HCT116 (cell line): Measurements from ENCODE around the gene CSNK1G1.
A peak's percentile ranks its signal among the peaks of the same experiment; 100 is the strongest.

ENCODE experiments used
- EZH2phosphoT487 ChIP-seq: fragments of 200-600 bp; IDR thresholded peaks from 2 replicates; pipeline ENCODE4 v1.6.1; 2018; ENCODE audit warnings: antibody characterized with exemption, borderline replicate concordance
- JUND ChIP-seq: IDR thresholded peaks from 2 replicates; pipeline ENCODE4 v1.6.1; 2012
- POLR2A ChIP-seq: IDR thresholded peaks from 2 replicates; pipeline ENCODE4 v1.7.0; 2011; ENCODE audit warnings: borderline replicate concordance; ENCODE audit not compliant: insufficient read depth, insufficient read length; ENCODE audit errors: extremely low read depth
- POLR2AphosphoS5 ChIP-seq: IDR thresholded peaks from 2 replicates; pipeline ENCODE4 v1.6.1; 2011; ENCODE audit warnings: mild to moderate bottlenecking, low read depth, low read length, moderate library complexity
- YY1 ChIP-seq: IDR thresholded peaks from 2 replicates; pipeline ENCODE4 v1.6.1; 2011; ENCODE audit warnings: low read length, low read depth, moderate library complexity, mild to moderate bottlenecking; ENCODE audit not compliant: insufficient replicate concordance; ENCODE audit errors: extremely low read depth
- ZNF274 ChIP-seq: fragments of 200-500 bp; sonication (Bioruptor generic); IDR thresholded peaks from 2 replicates; pipeline ENCODE4 v1.6.1; 2014; ENCODE audit warnings: mild to moderate bottlenecking, low read depth, low read length, inconsistent platforms
- TF ChIP-seq, protein P1 (sequence below): IDR thresholded peaks from 2 replicates; pipeline ENCODE4 v1.6.1; 2012; ENCODE audit warnings: low read depth
- TF ChIP-seq, protein P2 (sequence below), 3 experiments: fragments of 200-600 bp in 1 of 3; sonication (generic) in 1 of 3; IDR thresholded peaks in 2 of 3; conservative IDR thresholded peaks in 1 of 3; 2 replicates each; pipeline ENCODE4 v1.5.1; 2012 to 2017; ENCODE audit warnings: low read depth in 2 of 3, low read length in 2 of 3, antibody characterized with exemption in 1 of 3, borderline replicate concordance in 1 of 3, control low read depth in 1 of 3, mild to moderate bottlenecking in 1 of 3, mixed read lengths in 1 of 3, mixed run types in 1 of 3, moderate library complexity in 1 of 3; ENCODE audit not compliant: insufficient read depth in 1 of 3
- TF ChIP-seq, protein P3 (sequence below): IDR thresholded peaks from 2 replicates; pipeline ENCODE4 v1.6.1; 2012
- TF ChIP-seq, protein P4 (sequence below): IDR thresholded peaks from 2 replicates; pipeline ENCODE4 v1.6.1; 2012

DNA sequence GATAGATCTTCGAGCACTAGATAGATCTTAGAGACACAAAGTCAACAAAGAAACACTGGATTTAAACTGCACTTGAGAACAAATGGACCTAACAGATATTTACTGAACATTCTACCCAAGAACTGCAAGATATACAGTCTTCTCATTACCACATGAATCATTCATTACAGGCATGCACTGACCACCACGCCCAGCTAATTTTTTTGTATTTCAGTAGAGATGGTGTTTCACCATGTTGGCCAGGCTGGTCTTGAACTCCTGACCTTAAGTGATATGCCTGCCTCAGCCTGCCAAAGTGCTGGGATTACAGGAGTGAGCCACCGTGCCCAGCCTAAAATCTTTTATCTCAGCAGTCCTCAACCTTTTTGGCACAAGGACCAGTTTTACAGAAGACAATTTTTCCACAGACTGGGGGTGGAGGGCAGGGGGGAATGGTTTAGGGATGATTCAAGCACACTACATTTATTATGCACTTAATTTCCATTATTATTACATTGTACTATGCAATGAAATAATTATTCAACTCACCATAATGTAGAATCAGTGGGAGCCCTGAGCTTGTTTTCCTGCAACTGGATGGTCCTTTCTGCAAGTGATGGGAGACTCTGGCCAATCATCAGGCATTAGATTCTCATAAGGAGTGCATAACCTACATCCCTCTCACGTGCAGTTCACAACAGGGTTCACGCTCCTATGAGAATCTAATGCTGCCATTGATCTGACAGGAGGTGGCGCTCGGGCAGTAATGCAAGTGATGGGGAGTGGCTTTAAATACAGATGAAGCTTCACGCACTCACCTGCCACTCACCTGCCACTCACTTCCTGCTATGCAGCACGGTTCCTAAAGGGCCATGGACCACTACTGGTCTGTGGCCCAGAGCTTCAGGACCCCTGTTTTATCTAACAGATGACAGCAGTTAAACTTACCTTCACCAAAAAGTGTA is 21.7 kb downstream of the CSNK1G1 start:
- TF ChIP-seq, protein P1, sequence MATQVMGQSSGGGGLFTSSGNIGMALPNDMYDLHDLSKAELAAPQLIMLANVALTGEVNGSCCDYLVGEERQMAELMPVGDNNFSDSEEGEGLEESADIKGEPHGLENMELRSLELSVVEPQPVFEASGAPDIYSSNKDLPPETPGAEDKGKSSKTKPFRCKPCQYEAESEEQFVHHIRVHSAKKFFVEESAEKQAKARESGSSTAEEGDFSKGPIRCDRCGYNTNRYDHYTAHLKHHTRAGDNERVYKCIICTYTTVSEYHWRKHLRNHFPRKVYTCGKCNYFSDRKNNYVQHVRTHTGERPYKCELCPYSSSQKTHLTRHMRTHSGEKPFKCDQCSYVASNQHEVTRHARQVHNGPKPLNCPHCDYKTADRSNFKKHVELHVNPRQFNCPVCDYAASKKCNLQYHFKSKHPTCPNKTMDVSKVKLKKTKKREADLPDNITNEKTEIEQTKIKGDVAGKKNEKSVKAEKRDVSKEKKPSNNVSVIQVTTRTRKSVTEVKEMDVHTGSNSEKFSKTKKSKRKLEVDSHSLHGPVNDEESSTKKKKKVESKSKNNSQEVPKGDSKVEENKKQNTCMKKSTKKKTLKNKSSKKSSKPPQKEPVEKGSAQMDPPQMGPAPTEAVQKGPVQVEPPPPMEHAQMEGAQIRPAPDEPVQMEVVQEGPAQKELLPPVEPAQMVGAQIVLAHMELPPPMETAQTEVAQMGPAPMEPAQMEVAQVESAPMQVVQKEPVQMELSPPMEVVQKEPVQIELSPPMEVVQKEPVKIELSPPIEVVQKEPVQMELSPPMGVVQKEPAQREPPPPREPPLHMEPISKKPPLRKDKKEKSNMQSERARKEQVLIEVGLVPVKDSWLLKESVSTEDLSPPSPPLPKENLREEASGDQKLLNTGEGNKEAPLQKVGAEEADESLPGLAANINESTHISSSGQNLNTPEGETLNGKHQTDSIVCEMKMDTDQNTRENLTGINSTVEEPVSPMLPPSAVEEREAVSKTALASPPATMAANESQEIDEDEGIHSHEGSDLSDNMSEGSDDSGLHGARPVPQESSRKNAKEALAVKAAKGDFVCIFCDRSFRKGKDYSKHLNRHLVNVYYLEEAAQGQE = no peak
- TF ChIP-seq, protein P2, sequence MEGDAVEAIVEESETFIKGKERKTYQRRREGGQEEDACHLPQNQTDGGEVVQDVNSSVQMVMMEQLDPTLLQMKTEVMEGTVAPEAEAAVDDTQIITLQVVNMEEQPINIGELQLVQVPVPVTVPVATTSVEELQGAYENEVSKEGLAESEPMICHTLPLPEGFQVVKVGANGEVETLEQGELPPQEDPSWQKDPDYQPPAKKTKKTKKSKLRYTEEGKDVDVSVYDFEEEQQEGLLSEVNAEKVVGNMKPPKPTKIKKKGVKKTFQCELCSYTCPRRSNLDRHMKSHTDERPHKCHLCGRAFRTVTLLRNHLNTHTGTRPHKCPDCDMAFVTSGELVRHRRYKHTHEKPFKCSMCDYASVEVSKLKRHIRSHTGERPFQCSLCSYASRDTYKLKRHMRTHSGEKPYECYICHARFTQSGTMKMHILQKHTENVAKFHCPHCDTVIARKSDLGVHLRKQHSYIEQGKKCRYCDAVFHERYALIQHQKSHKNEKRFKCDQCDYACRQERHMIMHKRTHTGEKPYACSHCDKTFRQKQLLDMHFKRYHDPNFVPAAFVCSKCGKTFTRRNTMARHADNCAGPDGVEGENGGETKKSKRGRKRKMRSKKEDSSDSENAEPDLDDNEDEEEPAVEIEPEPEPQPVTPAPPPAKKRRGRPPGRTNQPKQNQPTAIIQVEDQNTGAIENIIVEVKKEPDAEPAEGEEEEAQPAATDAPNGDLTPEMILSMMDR (IDR thresholded peaks at IDR 0.05 in 2 of 3, conservative IDR thresholded peaks at IDR 0.05 in 1 of 3; ENCODE audit: borderline replicate concordance in 1 of 3, insufficient read depth in 1 of 3, low read depth in 2 of 3, low read length in 2 of 3) = peak; percentile 28 to 39 (median 37); a peak in 5 of 6 replicates
- TF ChIP-seq, protein P3, sequence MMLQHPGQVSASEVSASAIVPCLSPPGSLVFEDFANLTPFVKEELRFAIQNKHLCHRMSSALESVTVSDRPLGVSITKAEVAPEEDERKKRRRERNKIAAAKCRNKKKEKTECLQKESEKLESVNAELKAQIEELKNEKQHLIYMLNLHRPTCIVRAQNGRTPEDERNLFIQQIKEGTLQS = no peak
- no peak for TF ChIP-seq ZNF274
- TF ChIP-seq POLR2A = no peak
- TF ChIP-seq POLR2AphosphoS5 = no peak
- TF ChIP-seq, protein P4, sequence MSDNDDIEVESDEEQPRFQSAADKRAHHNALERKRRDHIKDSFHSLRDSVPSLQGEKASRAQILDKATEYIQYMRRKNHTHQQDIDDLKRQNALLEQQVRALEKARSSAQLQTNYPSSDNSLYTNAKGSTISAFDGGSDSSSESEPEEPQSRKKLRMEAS = no peak
- no peak for TF ChIP-seq YY1
- TF ChIP-seq EZH2phosphoT487 = no peak
- no peak for TF ChIP-seq JUND
